Keratinocyte (primary cell): ENCODE measurements around the gene ANXA3.

Experiments
- CTCF ChIP-seq, 3 experiments: IDR thresholded peaks in 1 of 3; conservative IDR thresholded peaks in 1 of 3; optimal IDR thresholded peaks in 1 of 3; 2 replicates in 2 of 3; 3 replicates in 1 of 3; pipeline versions ENCODE3 to v1.5.1; 2011; ENCODE audit warnings: low read length in 3 of 3, mild to moderate bottlenecking in 3 of 3, moderate library complexity in 2 of 3, control low read depth in 1 of 3, inconsistent platforms in 1 of 3; ENCODE audit not compliant: insufficient read depth in 2 of 3; ENCODE audit errors: extremely low read depth in 1 of 3
- EZH2 ChIP-seq: IDR thresholded peaks from one replicate; pipeline ENCODE4 v1.6.1; 2012; ENCODE audit warnings: inconsistent platforms, mild to moderate bottlenecking, low read length, moderate library complexity

DNA sequence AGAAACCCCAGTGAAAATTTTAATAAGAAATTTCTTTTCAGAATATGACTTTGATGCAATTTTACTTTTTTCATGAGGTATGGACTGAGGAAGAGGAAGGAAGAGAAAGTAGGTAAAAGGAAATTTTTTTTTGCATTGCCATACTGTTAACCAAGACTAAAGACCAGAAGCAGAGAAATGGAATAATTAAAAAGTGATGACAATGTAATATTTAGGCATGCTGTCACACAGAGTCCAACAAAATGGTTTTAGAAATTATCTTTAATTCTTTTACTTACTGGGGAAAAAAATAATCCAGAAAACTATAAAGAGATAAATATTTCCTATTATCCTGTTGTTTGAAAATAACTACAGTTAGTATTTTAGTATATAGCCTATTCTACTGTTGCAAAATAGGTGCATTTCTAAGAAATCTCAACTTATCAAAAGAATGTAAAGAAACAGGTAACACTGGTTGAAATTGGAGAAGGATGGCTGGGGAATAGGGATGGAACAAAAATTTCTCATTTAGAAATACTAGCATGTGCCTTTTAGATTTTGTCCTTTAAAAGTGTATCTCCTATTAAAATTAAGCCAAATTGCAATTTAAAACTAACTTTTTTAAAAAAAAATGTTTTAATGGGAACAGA is 92.6 kb downstream of the ANXA3 start:
- TF ChIP-seq EZH2 (no peak), CTCF (optimal IDR thresholded peaks at IDR 0.05 in 1 of 3, IDR thresholded peaks at IDR 0.05 in 1 of 3, conservative IDR thresholded peaks at IDR 0.05 in 1 of 3; ENCODE audit: extremely low read depth in 1 of 3, insufficient read depth in 2 of 3, low read length in 3 of 3) (no peak)
